ENCODE results near the gene UPP1.

- TF ChIP-seq POLR2A (IDR thresholded peaks at IDR 0.05; ENCODE audit: low read depth, low read length) (no peak), SMC3 (IDR thresholded peaks at IDR 0.05; ENCODE audit: low read depth, low read length) (no peak), USF2 (IDR thresholded peaks at IDR 0.05; ENCODE audit: low read depth, low read length) (no peak), RAD21 (IDR thresholded peaks at IDR 0.05; ENCODE audit: low read length) (no peak), CEBPB (IDR thresholded peaks at IDR 0.05; ENCODE audit: low read depth, low read length) (no peak), BHLHE40 (IDR thresholded peaks at IDR 0.05; ENCODE audit: low read depth, low read length) (no peak), RCOR1 (IDR thresholded peaks at IDR 0.05; ENCODE audit: insufficient replicate concordance, low read length) (no peak)
- TF ChIP-seq, protein P1, sequence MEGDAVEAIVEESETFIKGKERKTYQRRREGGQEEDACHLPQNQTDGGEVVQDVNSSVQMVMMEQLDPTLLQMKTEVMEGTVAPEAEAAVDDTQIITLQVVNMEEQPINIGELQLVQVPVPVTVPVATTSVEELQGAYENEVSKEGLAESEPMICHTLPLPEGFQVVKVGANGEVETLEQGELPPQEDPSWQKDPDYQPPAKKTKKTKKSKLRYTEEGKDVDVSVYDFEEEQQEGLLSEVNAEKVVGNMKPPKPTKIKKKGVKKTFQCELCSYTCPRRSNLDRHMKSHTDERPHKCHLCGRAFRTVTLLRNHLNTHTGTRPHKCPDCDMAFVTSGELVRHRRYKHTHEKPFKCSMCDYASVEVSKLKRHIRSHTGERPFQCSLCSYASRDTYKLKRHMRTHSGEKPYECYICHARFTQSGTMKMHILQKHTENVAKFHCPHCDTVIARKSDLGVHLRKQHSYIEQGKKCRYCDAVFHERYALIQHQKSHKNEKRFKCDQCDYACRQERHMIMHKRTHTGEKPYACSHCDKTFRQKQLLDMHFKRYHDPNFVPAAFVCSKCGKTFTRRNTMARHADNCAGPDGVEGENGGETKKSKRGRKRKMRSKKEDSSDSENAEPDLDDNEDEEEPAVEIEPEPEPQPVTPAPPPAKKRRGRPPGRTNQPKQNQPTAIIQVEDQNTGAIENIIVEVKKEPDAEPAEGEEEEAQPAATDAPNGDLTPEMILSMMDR (conservative IDR thresholded peaks at IDR 0.05; ENCODE audit: low read depth, low read length) = no peak
These were observed 23.5 kb downstream of the UPP1 start for GRCh38 chr7:48112401-48113165.

Measured in IMR-90 (cell line).